GM23338 (cell line): ENCODE data around the gene RNF19B. TPM values are rescaled to one million over a fixed set of nuclear protein-coding genes. Genes with fewer than 3 reads are reported as not detected.

Experiments used
- ATAC-seq: fragments of 200-7000 bp; cut with Tn5 transposase; 3 replicates; pipeline ENCODE4 v1.9.1; 2020
- DNase-seq: peaks from one replicate; pipeline ENCODE4 v3.0.0-alpha.2; 2015; ENCODE audit warnings: low spot score
- H2AFZ ChIP-seq: fragments of 200-600 bp; sonication (generic); 2 replicates; pipeline ENCODE4 v1.8.0; 2016; ENCODE audit warnings: antibody characterized with exemption, mild to moderate bottlenecking, moderate library complexity
- H3F3A ChIP-seq: fragments of 200-600 bp; sonication (generic); replicated peaks from 2 replicates; pipeline ENCODE4 v1.8.0; 2017; ENCODE audit warnings: antibody characterized with exemption, mixed run types, low read depth
- H3K27ac ChIP-seq: fragments of 200-600 bp; sonication (generic); 2 replicates; pipeline ENCODE4 v1.6.1; 2016; ENCODE audit warnings: low read depth
- H3K27me3 ChIP-seq: fragments of 200-600 bp; sonication (generic); 2 replicates; pipeline ENCODE4 v1.8.0; 2016; ENCODE audit warnings: mild to moderate bottlenecking, mixed run types, moderate library complexity; ENCODE audit not compliant: insufficient read depth
- H3K36me3 ChIP-seq: fragments of 200-600 bp; sonication (generic); 2 replicates; pipeline ENCODE4 v1.8.0; 2016; ENCODE audit warnings: mild to moderate bottlenecking; ENCODE audit not compliant: insufficient read depth
- H3K4me1 ChIP-seq: fragments of 200-600 bp; sonication (generic); 2 replicates; pipeline ENCODE4 v1.8.0; 2016; ENCODE audit warnings: mild to moderate bottlenecking, moderate library complexity; ENCODE audit not compliant: insufficient read depth
- H3K4me2 ChIP-seq: fragments of 200-600 bp; sonication (generic); 2 replicates; pipeline ENCODE4 v1.7.1; 2017; ENCODE audit warnings: mixed run types
- H3K4me3 ChIP-seq: fragments of 200-600 bp; sonication (generic); 2 replicates; pipeline ENCODE4 v1.6.1; 2016; ENCODE audit warnings: mixed run types
- H3K79me2 ChIP-seq: fragments of 200-600 bp; sonication (generic); replicated peaks from 2 replicates; pipeline ENCODE4 v1.8.0; 2017; ENCODE audit warnings: mild to moderate bottlenecking; ENCODE audit not compliant: insufficient read depth
- H3K9me2 ChIP-seq: fragments of 200-600 bp; sonication (generic); 2 replicates; pipeline ENCODE4 v1.8.0; 2017; ENCODE audit not compliant: insufficient read depth
- H4K20me1 ChIP-seq: fragments of 200-600 bp; sonication (generic); replicated peaks from 2 replicates; pipeline ENCODE4 v1.8.0; 2017; ENCODE audit warnings: mild to moderate bottlenecking; ENCODE audit not compliant: insufficient read depth
- H3K27ac Mint-ChIP-seq: 2 replicates; pipeline ENCODE4 v1.8.0; 2020; ENCODE audit warnings: inconsistent platforms, mild to moderate bottlenecking, moderate library complexity, mixed read lengths
- H3K27me3 Mint-ChIP-seq: 3 replicates; pipeline ENCODE4 v1.8.0; 2022; ENCODE audit warnings: low read depth, mild to moderate bottlenecking, moderate library complexity, mixed read lengths, inconsistent platforms; ENCODE audit not compliant: insufficient read depth, poor library complexity
- H3K36me3 Mint-ChIP-seq: 3 replicates; pipeline ENCODE4 v1.8.0; 2021; ENCODE audit warnings: low read depth, mild to moderate bottlenecking, inconsistent platforms, moderate library complexity, mixed read lengths
- H3K4me1 Mint-ChIP-seq: 3 replicates; pipeline ENCODE4 v1.8.0; 2020; ENCODE audit warnings: mild to moderate bottlenecking, inconsistent platforms, mixed read lengths
- H3K4me3 Mint-ChIP-seq: 3 replicates; pipeline ENCODE4 v1.8.0; 2021; ENCODE audit warnings: moderate library complexity, mild to moderate bottlenecking, inconsistent platforms, mixed read lengths
- H3K9me3 Mint-ChIP-seq: 3 replicates; pipeline ENCODE4 v1.8.0; 2020; ENCODE audit warnings: moderate library complexity, mild to moderate bottlenecking, inconsistent platforms, mixed read lengths
- CREB1 ChIP-seq: fragments of 250-450 bp; sonication (Bioruptor Pico); IDR thresholded peaks from 2 replicates; pipeline ENCODE4 v1.5.0; 2020; ENCODE audit warnings: low read depth, mild to moderate bottlenecking, moderate library complexity
- EZH2 ChIP-seq: fragments of 200-600 bp; sonication (generic); IDR thresholded peaks from one replicate; pipeline ENCODE4 v1.8.0; 2017; ENCODE audit warnings: antibody characterized with exemption, mild to moderate bottlenecking, low read depth; ENCODE audit not compliant: unreplicated experiment
- EZH2phosphoT487 ChIP-seq: fragments of 200-600 bp; sonication (generic); IDR thresholded peaks from one replicate; pipeline ENCODE4 v1.8.1; 2018; ENCODE audit warnings: antibody characterized with exemption; ENCODE audit not compliant: unreplicated experiment
- JUNB ChIP-seq: IDR thresholded peaks from one replicate; pipeline ENCODE4 v1.6.1; 2016; ENCODE audit warnings: antibody characterized with exemption; ENCODE audit not compliant: unreplicated experiment
- NANOG ChIP-seq: IDR thresholded peaks from 2 replicates; pipeline ENCODE4 v1.6.1; 2016; ENCODE audit warnings: antibody characterized with exemption, borderline replicate concordance
- POLR2AphosphoS5 ChIP-seq: IDR thresholded peaks from 2 replicates; pipeline ENCODE4 v1.6.1; 2016; ENCODE audit warnings: antibody characterized with exemption, low read depth
- STAT1 ChIP-seq: IDR thresholded peaks from one replicate; pipeline ENCODE4 v1.6.1; 2016; ENCODE audit warnings: antibody characterized with exemption; ENCODE audit not compliant: unreplicated experiment
- ZNF114 ChIP-seq: fragments of 250-450 bp; sonication (Bioruptor Pico); IDR thresholded peaks from 2 replicates; pipeline ENCODE4 v1.5.0; 2020; ENCODE audit warnings: mild to moderate bottlenecking, moderate library complexity
- ZNF331 ChIP-seq: fragments of 250-450 bp; sonication (Bioruptor Pico); IDR thresholded peaks from 2 replicates; pipeline ENCODE4 v1.5.0; 2020; ENCODE audit warnings: low read depth, mild to moderate bottlenecking, moderate library complexity
- polyA plus RNA-seq: library from polyadenylated mRNA; unstranded; fragments of >200 nt; fragmentation: Nextera tagmentation; extraction: Ambion mirVana; gene quantifications from 2 replicates; pipeline ENCODE4 v1.2.1, GENCODE V29; 2016
- total RNA-seq: library from RNA; depleted of rRNA; stranded (reverse); fragments of >200 nt; shearing (Covaris generic); gene quantifications from 2 replicates; pipeline ENCODE4 v1.2.3, GENCODE V29; 2014
- TF ChIP-seq, protein P1 (sequence below): fragments of 250-450 bp; sonication (Bioruptor Pico); IDR thresholded peaks from 2 replicates; pipeline ENCODE4 v1.5.0; 2020; ENCODE audit warnings: mild to moderate bottlenecking, moderate library complexity
- TF ChIP-seq, protein P2 (sequence below): IDR thresholded peaks from one replicate; pipeline ENCODE4 v1.6.1; 2018; ENCODE audit warnings: antibody characterized with exemption; ENCODE audit not compliant: unreplicated experiment
- TF ChIP-seq, protein P3 (sequence below): IDR thresholded peaks from 2 replicates; pipeline ENCODE4 v1.6.1; 2016; ENCODE audit warnings: antibody characterized with exemption
- TF ChIP-seq, protein P4 (sequence below), 2 experiments: fragments of 200-600 bp in 1 of 2; sonication (generic) in 1 of 2; conservative IDR thresholded peaks; 2 replicates each; pipeline versions ENCODE4 v1.5.1 to v1.6.1; 2016 to 2017; ENCODE audit warnings: antibody characterized with exemption in 2 of 2, low read depth in 2 of 2, mild to moderate bottlenecking in 2 of 2, moderate library complexity in 1 of 2

The RNF19B gene
- total and polyA plus RNA-seq, 2 experiments from 2014 or later: 2.9 to 11.9 TPM

DNA sequence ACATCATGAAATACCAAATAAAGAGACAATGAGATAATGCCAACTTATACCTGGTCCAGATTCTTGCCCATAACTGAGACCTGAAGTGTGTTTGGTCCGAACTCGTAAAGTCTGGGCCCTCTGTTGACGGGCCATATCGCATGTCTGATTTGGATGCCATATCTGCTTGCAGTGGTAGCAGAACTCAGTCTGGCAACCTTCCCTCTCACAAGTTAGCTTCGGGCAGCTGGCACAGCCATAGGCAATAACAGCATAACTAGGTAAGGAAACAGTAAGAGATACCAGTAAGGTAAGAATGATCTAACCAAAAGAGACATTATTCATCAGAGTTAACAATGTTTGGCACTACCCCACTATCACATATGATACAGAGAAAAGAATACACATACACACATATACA, 15.1 kb downstream of the RNF19B start:
- H4K20me1 ChIP-seq: peaks cover 9% of the 10 kb centered on the region
- no peaks in the 10 kb centered on the region for H3K9me2 ChIP-seq
- no peak overlapping the region for H3K27ac ChIP-seq
- no peak for DNase-seq
- no peak overlapping the region for H3K4me3 ChIP-seq
- H3F3A ChIP-seq: no peaks in the 10 kb centered on the region
- no peak for ATAC-seq
- no peaks in the 10 kb centered on the region for H3K4me1 ChIP-seq
- H2AFZ ChIP-seq: no peak overlapping the region
- H3K4me2 ChIP-seq: no peak overlapping the region
- no peaks in the 10 kb centered on the region for H3K36me3 ChIP-seq
- peaks cover 10% of the 10 kb centered on the region for H3K36me3 Mint-ChIP-seq
- H3K4me1 Mint-ChIP-seq: no peaks in the 10 kb centered on the region
- H3K9me3 Mint-ChIP-seq: no peaks in the 10 kb centered on the region
- peaks cover 11% of the 10 kb centered on the region; the same call in 1 of the 2 replicates for H3K79me2 ChIP-seq
- TF ChIP-seq EZH2phosphoT487: no peak
- TF ChIP-seq ZNF114: no peak
- TF ChIP-seq, protein P1, sequence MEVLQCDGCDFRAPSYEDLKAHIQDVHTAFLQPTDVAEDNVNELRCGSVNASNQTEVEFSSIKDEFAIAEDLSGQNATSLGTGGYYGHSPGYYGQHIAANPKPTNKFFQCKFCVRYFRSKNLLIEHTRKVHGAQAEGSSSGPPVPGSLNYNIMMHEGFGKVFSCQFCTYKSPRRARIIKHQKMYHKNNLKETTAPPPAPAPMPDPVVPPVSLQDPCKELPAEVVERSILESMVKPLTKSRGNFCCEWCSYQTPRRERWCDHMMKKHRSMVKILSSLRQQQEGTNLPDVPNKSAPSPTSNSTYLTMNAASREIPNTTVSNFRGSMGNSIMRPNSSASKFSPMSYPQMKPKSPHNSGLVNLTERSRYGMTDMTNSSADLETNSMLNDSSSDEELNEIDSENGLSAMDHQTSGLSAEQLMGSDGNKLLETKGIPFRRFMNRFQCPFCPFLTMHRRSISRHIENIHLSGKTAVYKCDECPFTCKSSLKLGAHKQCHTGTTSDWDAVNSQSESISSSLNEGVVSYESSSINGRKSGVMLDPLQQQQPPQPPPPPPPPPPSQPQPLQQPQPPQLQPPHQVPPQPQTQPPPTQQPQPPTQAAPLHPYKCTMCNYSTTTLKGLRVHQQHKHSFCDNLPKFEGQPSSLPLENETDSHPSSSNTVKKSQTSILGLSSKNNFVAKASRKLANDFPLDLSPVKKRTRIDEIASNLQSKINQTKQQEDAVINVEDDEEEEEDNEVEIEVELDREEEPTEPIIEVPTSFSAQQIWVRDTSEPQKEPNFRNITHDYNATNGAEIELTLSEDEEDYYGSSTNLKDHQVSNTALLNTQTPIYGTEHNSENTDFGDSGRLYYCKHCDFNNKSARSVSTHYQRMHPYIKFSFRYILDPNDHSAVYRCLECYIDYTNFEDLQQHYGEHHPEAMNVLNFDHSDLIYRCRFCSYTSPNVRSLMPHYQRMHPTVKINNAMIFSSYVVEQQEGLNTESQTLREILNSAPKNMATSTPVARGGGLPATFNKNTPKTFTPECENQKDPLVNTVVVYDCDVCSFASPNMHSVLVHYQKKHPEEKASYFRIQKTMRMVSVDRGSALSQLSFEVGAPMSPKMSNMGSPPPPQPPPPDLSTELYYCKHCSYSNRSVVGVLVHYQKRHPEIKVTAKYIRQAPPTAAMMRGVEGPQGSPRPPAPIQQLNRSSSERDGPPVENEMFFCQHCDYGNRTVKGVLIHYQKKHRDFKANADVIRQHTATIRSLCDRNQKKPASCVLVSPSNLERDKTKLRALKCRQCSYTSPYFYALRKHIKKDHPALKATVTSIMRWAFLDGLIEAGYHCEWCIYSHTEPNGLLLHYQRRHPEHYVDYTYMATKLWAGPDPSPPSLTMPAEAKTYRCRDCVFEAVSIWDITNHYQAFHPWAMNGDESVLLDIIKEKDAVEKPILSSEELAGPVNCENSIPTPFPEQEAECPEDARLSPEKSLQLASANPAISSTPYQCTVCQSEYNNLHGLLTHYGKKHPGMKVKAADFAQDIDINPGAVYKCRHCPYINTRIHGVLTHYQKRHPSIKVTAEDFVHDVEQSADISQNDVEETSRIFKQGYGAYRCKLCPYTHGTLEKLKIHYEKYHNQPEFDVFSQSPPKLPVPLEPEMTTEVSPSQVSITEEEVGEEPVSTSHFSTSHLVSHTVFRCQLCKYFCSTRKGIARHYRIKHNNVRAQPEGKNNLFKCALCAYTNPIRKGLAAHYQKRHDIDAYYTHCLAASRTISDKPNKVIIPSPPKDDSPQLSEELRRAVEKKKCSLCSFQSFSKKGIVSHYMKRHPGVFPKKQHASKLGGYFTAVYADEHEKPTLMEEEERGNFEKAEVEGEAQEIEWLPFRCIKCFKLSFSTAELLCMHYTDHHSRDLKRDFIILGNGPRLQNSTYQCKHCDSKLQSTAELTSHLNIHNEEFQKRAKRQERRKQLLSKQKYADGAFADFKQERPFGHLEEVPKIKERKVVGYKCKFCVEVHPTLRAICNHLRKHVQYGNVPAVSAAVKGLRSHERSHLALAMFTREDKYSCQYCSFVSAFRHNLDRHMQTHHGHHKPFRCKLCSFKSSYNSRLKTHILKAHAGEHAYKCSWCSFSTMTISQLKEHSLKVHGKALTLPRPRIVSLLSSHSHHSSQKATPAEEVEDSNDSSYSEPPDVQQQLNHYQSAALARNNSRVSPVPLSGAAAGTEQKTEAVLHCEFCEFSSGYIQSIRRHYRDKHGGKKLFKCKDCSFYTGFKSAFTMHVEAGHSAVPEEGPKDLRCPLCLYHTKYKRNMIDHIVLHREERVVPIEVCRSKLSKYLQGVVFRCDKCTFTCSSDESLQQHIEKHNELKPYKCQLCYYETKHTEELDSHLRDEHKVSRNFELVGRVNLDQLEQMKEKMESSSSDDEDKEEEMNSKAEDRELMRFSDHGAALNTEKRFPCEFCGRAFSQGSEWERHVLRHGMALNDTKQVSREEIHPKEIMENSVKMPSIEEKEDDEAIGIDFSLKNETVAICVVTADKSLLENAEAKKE (CRISPR knock-in tag): no peak
- TF ChIP-seq EZH2: no peak
- TF ChIP-seq ZNF331 (CRISPR knock-in tag): no peak
- TF ChIP-seq JUNB: no peak
- TF ChIP-seq, protein P2, sequence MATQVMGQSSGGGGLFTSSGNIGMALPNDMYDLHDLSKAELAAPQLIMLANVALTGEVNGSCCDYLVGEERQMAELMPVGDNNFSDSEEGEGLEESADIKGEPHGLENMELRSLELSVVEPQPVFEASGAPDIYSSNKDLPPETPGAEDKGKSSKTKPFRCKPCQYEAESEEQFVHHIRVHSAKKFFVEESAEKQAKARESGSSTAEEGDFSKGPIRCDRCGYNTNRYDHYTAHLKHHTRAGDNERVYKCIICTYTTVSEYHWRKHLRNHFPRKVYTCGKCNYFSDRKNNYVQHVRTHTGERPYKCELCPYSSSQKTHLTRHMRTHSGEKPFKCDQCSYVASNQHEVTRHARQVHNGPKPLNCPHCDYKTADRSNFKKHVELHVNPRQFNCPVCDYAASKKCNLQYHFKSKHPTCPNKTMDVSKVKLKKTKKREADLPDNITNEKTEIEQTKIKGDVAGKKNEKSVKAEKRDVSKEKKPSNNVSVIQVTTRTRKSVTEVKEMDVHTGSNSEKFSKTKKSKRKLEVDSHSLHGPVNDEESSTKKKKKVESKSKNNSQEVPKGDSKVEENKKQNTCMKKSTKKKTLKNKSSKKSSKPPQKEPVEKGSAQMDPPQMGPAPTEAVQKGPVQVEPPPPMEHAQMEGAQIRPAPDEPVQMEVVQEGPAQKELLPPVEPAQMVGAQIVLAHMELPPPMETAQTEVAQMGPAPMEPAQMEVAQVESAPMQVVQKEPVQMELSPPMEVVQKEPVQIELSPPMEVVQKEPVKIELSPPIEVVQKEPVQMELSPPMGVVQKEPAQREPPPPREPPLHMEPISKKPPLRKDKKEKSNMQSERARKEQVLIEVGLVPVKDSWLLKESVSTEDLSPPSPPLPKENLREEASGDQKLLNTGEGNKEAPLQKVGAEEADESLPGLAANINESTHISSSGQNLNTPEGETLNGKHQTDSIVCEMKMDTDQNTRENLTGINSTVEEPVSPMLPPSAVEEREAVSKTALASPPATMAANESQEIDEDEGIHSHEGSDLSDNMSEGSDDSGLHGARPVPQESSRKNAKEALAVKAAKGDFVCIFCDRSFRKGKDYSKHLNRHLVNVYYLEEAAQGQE: no peak
- no peak for TF ChIP-seq POLR2AphosphoS5
- TF ChIP-seq, protein P3, sequence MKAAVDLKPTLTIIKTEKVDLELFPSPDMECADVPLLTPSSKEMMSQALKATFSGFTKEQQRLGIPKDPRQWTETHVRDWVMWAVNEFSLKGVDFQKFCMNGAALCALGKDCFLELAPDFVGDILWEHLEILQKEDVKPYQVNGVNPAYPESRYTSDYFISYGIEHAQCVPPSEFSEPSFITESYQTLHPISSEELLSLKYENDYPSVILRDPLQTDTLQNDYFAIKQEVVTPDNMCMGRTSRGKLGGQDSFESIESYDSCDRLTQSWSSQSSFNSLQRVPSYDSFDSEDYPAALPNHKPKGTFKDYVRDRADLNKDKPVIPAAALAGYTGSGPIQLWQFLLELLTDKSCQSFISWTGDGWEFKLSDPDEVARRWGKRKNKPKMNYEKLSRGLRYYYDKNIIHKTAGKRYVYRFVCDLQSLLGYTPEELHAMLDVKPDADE: no peak
- TF ChIP-seq CREB1 (CRISPR knock-in tag): no peak
- TF ChIP-seq, protein P4, sequence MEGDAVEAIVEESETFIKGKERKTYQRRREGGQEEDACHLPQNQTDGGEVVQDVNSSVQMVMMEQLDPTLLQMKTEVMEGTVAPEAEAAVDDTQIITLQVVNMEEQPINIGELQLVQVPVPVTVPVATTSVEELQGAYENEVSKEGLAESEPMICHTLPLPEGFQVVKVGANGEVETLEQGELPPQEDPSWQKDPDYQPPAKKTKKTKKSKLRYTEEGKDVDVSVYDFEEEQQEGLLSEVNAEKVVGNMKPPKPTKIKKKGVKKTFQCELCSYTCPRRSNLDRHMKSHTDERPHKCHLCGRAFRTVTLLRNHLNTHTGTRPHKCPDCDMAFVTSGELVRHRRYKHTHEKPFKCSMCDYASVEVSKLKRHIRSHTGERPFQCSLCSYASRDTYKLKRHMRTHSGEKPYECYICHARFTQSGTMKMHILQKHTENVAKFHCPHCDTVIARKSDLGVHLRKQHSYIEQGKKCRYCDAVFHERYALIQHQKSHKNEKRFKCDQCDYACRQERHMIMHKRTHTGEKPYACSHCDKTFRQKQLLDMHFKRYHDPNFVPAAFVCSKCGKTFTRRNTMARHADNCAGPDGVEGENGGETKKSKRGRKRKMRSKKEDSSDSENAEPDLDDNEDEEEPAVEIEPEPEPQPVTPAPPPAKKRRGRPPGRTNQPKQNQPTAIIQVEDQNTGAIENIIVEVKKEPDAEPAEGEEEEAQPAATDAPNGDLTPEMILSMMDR (conservative IDR thresholded peaks at IDR 0.05; ENCODE audit: low read depth in 2 of 2): no peak
- TF ChIP-seq NANOG: no peak
- TF ChIP-seq STAT1: no peak
- H3K27me3 ChIP-seq: no peaks in the 10 kb centered on the region
- H3K27ac Mint-ChIP-seq: no peak overlapping the region
- H3K27me3 Mint-ChIP-seq: no peaks in the 10 kb centered on the region
- no peak overlapping the region for H3K4me3 Mint-ChIP-seq
